GM18907 (cell line): ENCODE data around the gene KREMEN1.
A peak's percentile ranks its signal among the peaks of the same experiment; 100 is the strongest.

Experiments used
- ATAC-seq: cut with Tn5 transposase; IDR thresholded peaks from one replicate; pipeline ENCODE4 v1.9.1; 2021; ENCODE audit warnings: mild to moderate bottlenecking, moderate library complexity; ENCODE audit not compliant: unreplicated experiment

KREMEN1 gene

DNA sequence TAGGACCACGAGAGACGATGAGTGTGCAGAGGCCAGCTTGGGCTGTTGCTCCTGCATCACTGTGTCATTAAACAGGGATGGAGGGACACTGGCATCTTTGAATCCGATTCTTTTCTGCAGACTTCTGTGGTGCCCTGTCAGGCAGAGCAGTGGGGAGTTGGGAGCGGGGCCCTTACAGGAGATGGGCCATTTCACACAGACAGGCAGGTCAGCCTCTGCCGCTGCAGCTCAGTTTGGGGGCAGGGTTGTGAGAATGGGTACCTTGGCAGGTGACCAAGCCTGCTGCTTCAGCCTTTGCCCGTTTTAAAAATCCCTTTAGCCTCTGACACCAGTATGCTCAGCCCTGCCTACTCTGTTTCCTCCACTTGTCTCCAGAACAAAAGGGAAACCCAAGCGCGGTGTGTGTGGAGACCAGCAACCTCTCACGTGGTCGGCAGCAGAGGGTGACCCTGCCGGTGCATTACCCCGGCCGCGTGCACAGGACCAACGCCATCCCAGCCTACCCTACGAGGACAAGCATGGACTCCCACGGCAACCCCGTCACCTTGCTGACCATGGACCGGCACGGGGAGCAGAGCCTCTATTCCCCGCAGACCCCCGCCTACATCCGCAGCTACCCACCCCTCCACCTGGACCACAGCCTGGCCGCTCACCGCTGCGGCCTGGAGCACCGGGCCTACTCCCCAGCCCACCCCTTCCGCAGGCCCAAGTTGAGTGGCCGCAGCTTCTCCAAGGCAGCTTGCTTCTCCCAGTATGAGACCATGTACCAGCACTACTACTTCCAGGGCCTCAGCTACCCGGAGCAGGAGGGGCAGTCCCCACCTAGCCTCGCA lies 23.8 kb upstream of the KREMEN1 start:
- ATAC-seq = no peak

DNA sequence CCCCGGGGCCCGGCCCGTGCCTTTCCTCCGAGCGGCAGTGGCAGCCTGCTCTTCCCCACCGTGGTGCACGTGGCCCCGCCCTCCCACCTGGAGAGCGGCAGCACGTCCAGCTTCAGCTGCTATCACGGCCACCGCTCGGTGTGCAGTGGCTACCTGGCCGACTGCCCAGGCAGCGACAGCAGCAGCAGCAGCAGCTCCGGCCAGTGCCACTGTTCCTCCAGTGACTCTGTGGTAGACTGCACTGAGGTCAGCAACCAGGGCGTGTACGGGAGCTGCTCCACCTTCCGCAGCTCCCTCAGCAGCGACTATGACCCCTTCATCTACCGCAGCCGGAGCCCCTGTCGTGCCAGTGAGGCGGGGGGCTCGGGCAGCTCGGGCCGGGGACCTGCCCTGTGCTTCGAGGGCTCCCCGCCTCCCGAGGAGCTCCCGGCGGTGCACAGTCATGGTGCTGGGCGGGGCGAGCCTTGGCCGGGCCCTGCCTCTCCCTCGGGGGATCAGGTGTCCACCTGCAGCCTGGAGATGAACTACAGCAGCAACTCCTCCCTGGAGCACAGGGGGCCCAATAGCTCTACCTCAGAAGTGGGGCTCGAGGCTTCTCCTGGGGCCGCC lies 23.1 kb upstream of the KREMEN1 start:
- no peak for ATAC-seq

DNA sequence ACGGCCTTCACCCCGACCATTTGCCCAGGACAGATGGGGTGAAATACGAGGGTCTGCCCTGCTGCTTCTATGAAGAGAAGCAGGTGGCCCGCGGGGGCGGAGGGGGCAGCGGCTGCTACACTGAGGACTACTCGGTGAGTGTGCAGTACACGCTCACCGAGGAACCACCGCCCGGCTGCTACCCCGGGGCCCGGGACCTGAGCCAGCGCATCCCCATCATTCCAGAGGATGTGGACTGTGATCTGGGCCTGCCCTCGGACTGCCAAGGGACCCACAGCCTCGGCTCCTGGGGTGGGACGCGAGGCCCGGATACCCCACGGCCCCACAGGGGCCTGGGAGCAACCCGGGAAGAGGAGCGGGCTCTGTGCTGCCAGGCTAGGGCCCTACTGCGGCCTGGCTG lies 22.4 kb upstream of the KREMEN1 start:
- ATAC-seq = no peak

DNA sequence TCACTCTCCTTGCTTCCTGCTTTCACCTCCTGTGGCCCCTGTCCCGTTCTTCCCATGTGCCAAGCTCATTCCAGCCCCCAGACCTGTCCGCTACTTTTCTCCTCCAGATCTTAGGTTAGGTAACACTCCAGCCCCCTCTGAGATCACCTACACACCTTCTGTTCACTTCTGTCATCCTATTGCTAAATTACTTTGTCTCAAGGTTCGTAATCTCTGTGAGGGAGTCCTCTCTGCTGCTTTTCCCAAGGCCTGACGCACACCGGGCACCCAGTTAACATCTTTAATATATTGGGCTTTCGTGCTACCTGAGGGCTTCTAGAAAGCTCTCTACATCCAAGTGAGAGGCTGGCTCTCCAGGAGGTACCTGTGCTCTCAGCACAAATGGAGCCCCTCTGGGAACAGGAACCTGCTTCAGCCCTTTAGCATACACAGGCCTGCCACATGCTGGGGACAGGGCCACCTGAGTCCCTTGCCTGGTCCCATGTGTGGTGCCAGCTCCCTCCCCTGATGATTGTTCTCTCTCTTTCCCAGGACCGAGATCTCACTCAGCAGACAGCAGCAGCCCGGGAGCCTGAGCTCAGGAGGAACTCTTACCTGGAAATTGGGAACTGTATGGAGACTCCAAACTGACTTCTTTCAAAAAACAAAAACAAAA lies 19.7 kb upstream of the KREMEN1 start:
- no peak for ATAC-seq

DNA sequence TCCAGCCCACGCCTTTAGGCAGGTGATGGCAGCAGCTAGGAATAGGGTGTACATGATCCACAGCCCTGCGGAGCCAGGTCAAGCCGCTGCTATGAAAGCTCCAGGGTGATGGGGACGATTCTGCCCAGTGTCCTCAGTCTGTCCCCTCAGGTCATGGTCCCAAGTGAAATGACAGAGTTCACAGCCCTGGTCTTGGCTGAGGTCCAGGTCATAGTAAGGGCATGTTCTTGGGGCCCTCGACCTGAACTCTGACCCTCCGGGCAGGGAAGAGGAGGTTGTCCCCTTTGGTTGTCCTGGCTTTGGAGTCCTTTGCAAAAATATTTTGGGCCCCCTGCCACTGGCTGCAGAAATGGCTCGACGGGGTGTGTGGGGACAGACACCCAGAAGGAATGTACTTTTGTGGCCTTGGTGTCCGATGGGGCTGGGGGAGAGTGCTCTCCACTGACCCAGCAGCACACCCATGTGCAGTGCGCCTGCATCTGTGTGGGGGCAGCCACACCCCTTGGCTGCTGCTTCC lies 18.5 kb upstream of the KREMEN1 start:
- ATAC-seq = no peak

DNA sequence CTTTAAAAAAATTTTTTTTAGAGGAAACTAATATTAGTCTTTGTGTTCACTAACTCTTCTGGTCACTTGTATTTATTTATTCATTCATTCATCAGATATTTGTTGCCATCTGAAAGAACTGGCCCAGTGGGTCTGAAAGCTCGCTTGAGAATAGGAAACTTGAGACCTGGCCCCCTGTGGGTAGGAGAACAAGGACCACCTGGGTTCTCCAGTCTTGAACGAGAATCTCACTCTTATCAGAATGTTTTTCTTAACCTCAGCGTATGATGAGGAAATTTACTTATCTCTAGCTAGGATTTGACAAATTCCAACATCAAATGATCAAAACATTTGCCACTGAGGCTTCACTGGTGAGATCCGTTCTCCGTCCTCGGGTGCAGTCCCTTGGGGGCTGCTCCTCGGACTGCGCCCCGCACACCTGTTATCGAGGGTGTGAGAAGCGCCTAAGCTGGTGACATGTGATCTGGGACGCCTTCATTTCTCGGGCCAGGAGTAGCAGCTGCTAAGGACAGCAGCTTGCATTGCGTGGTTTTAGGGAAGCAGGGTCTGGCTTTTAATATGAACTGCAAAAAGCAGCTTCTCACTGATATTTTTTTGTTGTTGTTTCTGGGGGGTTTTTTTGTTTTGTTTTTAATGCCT lies 17.5 kb upstream of the KREMEN1 start:
- no peak for ATAC-seq

DNA sequence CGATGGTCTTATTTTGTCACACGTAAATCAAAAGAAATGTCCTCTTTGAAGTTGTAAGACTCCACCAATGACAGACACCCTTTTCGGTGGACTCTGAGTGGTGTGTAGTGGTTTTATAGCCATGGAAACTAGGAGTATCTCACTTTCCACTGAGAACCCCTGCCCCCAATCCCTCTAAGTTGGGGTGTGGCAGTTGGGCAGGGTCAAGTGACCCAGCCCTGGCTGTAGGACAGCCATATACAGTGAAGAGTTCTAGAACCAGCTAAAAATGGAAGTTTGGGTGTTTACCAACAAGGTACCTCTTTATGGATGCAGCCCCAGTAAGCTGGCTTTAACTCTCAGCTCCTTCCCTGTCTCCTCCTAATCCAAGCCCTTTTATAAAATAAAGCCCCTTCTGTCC lies 16.4 kb upstream of the KREMEN1 start:
- ATAC-seq = no peak

DNA sequence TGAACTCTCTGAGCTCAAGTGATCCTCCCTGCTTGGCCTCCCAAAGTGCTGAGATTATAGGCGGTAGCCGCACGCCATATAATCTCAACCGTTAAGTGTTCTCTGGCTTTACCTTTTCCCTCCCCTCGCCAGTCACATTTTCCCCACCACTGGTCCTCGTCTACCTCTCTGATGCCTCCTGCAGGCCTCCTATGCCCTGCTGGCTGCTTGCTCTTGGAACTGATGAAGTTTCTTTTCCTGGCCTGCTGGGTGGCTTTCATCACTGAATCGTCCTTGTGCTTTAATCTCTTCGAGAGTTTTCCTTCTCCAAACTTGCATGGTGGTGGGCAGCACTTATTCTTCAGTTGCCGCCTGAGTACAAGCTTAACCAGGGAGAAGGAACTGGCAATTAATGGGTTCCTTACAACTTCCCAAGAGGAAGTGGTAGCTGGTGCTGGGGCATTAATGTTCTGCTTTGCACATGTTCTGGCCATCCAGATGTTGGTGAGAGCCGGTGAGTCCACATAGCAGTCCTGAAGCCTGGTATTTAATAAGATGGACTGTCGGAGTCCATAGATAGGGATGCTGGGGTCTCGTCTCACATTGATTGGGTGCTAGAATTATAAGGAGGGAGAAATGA lies 12.5 kb upstream of the KREMEN1 start:
- ATAC-seq = no peak

DNA sequence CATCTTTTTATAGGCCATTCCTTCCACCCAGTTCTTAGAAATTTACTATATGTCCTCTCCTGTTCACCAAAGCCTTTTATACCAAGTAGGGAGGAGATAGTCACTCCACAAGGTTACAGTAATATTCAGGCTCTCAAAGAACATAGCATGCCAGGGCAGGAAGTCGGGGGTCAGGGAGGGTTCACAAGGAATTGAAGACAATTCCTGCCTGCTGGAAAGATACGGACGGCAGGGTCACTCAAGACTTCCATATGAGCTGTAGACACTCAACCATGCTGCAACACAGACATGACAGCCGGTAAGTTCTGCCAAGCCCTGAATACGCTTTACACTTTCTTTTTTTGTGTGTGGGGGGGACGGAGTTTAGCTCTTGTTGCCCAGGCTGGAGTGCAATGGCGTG lies 11.9 kb upstream of the KREMEN1 start:
- no peak for ATAC-seq

DNA sequence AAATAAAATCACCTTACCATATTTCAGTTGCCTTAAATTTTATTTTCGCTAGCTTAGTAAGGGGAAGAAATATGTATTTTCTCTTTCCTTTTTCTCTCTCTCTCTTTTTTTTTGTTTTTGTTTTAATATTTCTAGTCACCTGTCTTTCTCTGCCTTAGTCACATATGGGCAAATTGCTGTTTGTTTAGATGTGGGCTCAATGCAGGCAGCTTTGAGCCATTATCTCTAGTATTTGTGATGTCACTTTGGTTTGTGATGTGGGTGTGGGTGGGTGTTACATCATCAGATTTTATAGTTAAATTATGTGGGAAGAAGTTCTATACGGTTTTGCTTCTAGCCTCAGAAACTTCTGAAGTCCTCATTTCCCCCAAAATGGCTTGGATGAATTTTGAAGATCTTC lies 11.1 kb upstream of the KREMEN1 start, which contains the start of gene C22orf31:
Gene C22orf31 (minus strand): TSS at position 59 of the 400 bp plus-strand sequence. CDS start 39 bp downstream, at position 20.
- ATAC-seq = no peak

DNA sequence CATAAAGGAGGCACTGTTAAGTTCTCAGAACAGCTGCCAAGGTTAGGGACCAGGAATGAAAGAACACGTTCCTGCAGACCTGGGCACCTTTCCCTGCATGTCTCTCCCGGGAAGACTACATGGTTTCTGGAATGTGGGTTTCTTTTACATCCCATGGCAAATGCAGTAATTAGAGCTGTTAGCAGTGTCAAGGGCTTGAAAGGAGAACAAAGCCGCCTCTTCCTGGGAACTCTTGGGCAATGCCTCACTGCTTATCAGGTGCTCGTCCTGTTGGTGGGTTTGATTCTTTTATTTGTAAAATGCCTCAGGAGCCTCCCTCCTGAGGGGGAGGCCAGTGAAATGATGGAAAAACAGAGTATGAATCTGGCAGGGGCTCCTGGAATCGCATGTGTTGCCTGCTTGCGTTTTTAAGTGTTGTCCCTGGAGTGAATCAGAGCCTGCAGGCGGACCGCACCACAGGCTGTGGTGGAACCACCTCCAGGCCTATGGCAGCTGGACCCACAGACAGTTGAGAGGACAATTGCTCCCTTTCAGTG lies 10.5 kb upstream of the KREMEN1 start:
- no peak for ATAC-seq

DNA sequence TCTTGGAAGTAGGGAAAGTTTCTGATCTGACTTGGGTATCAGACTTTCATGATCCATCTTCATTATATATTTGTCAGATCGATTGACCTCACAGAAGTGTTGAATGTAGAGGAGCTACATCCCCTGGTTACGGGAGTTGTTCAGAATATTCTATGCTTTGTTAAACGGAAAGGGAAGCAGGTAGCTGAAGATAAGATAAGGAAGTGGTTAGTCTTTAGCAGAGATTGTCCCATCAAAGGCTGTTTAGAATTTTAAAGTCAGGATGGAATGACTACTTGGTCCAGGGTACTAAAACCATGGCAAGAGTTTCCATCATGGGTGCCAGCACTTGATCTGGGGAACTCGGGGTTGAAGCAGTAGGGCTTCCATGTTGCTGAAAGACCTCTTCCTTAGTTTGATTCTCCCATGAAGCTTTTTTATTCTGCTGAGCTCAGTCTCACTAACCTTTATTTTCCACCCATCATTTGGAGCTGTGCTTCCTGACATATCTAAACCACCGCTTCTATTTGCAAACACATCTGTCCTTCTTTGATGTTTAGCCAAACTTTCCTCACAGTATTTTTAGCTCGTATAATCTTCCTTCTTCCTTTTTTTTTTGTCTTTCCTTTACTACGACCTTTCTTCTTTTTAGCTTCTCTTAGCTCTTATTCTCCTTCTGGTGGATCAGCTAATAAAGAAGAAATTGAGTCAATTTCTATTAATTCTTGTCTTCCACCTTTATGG lies 7.2 kb upstream of the KREMEN1 start:
- no peak for ATAC-seq

DNA sequence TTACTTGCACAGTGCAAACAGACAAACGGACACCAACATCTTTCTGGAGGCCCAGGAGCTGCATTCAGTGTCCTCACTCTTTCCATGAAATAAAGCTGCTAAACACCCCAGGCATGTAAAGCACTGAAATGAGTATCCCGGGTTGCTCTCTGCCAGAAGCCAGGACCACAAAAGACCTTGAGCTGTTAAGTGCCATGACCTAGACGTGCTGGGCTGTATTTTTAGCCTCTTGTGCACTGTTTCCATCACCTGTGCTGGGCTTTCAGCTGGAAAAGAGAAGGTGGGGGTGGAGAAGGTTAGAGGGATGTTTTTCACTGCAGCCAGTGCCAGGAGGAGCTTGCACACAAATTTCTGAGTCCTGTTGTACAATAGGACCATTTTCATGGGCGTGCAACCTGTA lies 3.4 kb upstream of the KREMEN1 start:
- ATAC-seq = no peak

DNA sequence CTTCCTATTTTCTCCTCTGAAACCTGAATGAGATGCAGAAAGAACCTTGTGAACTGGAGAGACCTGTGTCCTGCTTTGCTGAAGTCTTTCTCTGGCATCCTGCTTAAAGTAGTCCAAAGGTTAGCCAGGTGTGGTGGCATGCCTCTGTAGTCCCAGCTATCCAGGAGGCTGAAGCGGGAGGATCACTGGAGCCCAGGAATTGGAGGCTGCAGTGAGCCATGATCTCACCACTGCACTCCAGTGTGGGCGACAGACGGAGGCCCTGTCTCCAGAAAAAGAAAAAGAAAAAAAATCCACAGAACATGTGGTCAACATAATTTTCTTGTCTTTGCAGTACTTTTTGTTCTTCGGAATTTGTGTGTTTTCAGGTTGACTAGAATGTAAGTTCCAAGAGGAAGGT lies 2.3 kb upstream of the KREMEN1 start:
- ATAC-seq = no peak

DNA sequence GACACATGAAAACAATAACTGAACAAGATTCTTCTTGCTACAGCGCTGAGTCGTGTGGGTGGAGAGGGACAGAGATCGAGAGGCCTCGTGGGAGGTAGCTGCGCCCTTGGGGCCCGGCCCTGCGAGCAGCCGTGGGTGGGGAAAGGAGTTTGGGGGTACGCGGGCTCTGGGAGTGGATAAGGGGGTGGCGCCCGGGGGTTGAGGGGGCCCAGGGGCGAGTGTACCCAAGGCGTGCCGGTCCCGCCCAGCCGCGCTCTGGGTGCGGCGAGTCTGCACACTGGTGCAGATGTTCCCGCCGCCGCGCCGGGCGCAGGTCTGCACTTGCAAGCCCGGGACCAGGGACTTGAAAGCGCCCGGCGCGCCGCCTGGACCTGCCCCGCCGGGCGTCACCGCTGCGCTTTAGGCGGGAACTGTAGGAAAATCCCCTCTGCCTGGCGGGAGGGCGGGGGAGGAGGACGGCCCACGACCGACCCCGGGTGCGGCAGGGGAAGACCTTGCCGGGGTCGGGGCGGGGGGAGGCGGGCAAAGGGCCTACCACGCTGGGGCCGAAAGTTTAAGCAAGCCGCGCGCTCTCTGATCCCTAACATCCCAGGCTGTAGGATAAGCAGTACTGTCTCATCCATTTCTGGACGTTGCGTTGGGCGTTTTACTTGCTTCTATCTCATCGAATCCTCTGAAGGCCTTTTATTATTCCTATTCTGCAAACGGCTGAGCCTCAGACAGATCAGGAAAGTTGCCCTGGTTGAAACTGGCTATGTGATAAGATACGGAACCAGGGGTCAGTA lies 1.4 kb upstream of the KREMEN1 start:
- no peak for ATAC-seq

DNA sequence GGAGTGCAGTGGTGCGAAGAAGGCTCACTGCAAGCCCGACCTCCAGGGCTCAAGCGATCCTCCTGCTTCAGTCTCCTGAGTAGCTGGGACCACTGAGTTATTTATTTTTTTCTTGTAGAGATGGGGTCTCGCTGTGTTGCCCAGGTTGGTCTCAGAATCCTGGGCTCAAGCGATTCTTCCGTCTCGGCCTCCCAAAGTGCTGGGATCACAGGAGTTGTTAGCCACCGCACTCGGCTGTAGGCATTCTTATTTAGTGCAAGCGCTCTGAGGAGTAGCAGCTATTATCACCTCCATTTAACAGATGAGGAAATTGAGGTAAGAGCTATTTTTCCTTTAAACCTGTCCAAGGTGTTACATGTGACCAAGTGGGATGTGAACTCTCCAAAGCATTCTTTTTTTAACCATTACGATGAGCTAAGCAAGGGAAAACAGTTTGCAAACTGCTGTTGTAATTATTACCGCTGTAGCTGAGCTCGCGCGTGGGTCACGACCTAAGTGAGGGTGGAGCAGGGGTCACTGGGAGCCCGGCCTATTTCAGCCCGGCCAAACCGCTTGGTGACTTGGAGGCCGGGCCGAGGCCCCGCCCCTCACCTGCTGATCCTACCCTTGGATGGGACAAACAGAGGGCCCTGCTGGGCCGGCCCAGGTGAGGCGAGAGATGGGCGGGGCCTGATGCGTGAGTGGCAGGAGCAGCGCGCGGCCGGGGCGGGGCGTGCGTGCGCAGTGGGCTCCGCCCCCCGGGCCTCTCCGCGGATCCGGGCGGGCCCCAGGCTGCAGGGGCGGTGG lies 449 bp upstream of the KREMEN1 start:
- ATAC-seq = peak; percentile 85

DNA sequence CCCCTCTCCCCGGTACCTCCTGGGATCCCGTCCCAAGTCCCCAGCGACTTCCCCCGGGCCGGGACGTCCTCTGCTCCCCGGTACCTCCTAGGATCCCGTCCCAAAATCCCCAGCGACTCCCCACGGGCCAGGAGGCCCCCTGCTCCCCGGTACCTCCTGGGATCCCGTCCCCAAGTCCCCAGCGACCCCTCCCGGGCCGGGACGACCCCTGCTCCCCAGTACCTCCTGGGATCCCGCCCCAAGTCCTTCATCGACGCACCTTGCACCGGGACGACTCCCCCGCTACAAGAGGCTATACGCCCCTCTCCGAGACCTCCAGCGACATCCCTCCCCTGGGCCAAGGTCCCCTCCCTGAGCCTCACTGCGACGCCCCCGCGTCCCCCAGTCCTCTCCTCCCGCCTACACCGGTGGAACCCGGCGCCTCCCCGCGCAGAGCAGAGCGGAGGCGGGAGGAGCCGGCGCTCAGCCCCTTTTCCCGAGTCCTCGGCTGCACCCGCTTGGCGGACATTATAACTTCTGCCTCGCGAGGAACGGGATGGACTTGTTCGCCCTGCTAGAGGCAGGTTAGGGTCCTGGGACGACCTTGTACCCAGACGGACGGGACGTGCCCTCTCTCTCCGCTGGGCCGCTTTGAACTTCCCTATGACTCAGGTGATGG lies 912 bp downstream of the KREMEN1 start:
- ATAC-seq = no peak

DNA sequence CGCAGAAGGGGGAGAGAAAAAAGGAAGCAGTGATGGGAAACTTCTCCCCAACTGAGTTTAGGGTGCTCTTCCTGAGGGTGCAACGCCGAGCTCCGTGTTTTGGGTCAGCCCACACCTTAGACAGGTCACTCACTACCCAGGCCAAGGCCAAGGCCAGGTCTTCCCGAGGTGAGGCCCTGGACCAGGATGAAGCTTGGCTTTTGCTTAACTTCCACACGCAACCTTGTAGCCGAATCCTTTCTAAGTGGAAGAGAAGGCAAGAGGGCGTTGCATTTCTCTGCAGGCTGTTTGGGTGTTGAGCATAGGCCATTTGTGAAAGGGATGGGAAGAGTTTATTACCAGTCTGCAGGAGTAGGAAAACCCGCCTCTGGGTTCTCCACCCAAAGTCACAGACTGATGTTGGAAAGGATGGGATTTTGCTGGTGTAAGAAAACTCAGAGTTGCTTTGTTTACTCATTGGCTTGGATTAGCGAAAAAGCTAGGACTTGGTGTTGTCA lies 1.5 kb downstream of the KREMEN1 start:
- ATAC-seq = no peak
